ENCODE results near the gene HIVEP2.

- TF ChIP-seq CTCF (IDR thresholded peaks at IDR 0.05) (no peak), POLR2AphosphoS5 (IDR thresholded peaks at IDR 0.05; ENCODE audit: low read depth, low read length) (no peak)
Observed at GRCh38 chr6:142800240-142800639, 144.7 kb downstream of the HIVEP2 start.

Data from Panc1 (cell line).